Measurements from ENCODE around the gene TMEM130. TPM values are rescaled to one million over a fixed set of nuclear protein-coding genes. Genes with fewer than 3 reads are reported as not detected.
"Not testable (repeated sequence)": the region's sequence is repeated elsewhere in the genome, so short reads cannot be mapped to it uniquely, and the experiment has no call there.

The TMEM130 gene
- total RNA-seq, 1 donor from 2014 or later: 0.48 TPM

DNA sequence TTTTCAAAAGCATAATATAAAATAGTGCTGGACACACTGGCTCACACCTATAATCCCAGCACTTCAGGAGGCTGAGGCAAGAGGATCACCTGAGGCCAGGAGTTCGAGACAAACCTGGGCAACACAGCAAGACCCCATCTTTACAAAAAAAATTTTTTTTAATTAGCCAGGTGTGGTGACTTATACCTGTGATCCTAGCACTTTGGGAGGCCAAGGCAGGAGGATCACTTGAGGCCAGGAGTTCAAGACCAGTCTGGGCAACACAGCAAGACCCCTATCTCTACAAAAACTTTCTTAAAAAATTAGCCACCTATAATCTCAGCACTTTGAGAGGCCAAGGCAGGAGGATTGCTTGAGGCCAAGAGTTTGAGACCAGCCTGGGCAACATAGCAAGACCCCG lies 27.3 kb downstream of the TMEM130 start:
- not testable (repeated sequence) for DNase-seq (ENCODE audit: low spot score)

DNA sequence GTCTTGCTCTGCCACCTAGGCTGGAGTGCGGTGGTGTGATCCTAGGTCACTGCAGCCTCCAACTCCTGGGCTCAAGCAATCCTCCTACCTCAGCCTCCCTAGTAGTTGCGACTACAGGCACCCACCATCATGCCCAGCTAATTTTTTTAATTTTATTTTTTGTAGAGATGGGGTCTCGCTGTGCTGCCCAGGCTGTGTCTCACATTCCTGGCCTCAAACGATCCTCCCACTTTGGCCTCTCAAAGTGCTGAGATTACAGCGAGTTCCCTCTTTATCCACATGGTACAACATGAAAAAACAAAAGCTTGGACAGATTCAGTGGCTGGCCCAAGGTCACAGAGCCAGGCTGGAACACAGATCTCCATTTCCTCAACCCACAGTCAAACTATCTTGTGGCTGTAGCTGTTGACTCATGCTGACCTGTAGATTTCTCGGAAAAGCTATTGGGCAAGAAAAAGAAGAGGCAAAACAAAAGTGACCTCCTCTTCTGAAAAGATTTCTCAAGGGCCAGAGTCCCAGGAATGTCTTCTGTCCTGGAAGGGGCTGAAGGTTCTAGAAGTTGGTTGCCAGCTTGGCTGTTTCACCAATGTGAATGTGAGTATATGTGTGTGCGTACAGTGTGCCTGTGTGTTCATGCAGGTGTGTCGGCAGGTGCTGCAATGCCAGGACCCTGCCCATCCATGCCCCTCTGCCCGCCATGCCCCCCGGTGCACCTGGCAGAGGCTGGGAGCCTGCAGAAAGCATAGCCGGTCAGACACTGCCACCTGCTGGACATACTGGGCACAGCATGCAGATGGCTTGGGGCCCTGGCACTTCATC lies 28.4 kb downstream of the TMEM130 start:
- peak; percentile 44 for DNase-seq (ENCODE audit: low spot score)

DNA sequence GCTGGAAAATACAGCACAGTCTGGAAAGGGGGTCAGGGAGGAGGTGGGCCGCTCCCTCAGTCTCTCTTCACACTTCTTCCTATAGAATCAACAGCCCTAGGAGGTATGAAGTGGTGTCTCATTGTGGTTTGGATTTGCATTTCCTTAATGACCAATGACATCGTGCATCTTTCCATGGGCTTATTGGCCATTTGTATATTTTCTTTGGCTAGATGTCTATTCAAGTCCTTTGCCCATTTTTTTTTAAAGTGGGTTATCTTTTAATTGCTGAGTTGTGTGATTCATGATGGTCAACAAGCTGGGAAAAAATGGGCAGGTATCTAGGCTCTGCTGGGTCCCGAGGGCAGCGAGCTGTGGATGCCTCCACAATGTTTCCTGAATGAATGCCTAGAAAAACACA lies 29.1 kb downstream of the TMEM130 start:
- no peak for DNase-seq (ENCODE audit: low spot score)

DNA sequence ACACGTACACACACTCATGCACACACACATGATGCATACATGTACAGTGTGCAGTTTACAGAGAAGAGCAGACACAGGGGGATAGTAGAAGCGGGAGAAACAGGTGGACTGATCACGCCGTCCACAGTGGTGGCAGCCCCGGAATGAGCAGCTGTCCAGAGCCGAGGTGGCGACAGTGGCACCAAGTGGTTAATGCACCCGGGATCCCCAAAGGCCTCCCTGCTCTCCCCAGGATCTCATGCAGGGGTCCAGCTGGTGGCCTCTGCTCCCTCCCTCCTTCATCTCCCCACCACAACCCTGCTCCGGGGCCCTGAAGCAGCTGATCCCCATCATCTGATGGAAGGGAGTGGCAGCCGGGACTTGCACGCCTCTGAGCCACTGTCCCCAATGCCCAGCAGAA lies 29.7 kb downstream of the TMEM130 start:
- DNase-seq (ENCODE audit: low spot score): no peak

DNA sequence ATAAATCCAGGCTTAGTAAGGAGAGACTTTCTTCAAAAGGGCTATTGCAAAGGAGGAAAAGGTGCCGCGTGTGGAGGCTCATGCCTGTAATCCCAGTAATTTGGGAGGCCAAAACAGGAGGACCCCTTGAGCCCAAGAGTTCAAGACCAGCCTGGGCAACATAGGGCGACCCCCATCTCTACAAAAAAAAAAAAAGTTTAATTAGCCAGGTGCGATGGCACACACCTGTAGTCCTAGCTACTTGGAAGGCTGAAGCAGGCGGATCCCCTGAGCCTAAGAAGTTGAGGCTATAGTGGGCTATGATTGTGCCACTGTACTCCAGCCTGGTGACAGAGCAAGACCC lies 32.2 kb downstream of the TMEM130 start:
- DNase-seq (ENCODE audit: low spot score): no peak

DNA sequence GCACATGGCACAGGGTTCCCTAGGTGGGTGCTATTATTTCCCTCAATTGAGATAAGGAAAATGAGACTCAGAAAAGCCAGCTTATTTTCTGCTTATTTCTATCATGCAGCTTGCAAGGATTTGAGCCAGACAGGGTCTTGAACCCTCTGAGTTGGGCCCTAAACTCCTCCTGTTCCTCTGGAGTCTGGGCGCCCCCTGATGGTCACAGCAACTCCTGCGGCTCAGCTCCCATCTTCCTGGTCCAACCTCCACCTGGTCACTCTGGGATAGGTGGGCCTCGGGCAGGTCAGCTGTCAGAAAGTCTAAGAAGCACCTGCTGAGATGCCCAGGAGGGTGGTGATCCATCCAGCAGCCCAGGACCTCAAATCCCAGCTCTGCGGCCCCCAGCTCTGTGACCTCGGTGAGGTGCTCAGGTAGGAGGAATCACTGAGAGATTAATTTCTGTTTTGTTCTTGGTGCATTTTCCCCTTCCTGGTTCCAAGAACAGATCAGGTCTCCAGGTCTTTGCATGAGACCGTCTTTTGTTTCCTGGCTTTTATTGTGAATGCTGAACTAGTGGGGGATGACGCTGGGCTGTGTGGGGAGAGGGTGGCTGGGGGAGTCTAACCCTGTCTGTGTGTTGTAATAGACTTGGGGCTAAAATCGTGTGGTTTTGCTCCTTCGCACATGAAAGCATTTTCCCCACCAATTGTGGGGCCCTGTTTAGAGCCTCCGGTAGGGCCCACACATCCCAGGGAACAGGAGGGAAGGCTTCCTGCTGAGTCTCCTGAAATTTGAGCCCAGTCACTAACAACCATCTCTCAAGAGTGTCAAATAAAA lies 32.8 kb downstream of the TMEM130 start:
- peak; percentile 28 for DNase-seq (ENCODE audit: low spot score)

DNA sequence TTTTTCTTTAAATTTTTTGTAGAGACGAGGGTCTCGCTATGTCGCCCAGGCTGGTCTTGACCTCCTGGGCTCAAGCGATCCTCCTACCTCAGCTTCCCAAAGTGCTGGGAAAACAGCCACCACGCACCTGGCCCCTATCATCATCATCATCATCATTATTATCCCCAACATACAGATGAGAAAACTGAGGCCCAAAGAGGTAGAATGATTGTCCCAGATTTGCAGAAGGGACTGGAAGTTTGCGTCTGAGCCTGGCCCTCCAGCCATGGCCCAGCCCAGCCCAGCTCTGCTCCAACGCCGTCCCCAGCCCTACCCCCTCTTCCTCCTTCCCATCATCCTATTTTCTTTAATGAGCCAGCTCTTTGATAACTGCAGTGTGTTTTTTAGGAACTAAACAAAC lies 34.9 kb downstream of the TMEM130 start:
- no peak for DNase-seq (ENCODE audit: low spot score)

DNA sequence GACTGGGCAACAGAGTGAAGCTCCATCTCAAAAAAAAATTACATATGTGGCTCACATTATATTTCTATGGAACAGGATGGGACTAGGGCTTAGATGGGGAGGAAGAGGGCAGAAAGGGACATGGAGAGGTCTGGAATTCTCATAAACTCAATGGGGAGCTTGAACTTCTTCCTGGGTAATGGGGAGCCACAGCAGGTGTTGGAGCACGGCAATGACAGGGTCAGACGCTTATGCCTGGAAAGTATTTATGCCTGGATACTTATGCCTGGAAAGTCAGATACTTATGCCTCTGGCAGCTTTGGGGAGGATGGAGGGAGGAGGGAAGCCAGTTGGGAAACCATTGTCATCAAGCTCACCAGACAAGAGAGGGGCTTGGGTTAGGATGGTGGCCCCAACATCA lies 36.8 kb downstream of the TMEM130 start:
- DNase-seq (ENCODE audit: low spot score): no peak

DNA sequence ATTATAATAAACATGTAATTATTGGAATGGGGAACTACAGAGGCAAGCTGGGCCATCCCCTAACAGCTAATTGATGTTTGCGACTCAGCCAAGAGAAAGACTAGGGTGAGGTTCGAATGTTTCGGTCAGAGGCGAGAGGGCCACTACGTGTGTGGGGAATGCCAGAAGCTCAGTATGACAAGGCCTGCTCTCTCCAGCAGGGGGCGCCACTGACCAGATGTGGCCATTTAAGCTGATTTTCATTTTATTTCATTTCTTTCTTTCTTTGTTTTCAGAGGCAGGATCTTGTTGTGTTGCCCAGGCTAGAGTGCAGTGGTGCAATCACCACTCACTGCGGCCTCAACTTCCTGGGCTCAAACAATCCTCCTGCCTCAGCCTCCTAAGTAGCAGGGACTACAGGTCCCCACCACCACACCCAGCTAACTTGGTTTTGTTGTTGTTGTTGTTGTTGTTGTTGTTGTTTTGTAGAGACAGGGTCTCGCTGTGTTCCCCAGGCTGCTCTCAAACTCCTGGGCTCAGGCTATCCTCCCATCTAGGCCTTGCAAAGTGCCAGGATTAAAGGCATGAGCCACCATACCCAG lies 38.1 kb downstream of the TMEM130 start:
- DNase-seq (ENCODE audit: low spot score): no peak

DNA sequence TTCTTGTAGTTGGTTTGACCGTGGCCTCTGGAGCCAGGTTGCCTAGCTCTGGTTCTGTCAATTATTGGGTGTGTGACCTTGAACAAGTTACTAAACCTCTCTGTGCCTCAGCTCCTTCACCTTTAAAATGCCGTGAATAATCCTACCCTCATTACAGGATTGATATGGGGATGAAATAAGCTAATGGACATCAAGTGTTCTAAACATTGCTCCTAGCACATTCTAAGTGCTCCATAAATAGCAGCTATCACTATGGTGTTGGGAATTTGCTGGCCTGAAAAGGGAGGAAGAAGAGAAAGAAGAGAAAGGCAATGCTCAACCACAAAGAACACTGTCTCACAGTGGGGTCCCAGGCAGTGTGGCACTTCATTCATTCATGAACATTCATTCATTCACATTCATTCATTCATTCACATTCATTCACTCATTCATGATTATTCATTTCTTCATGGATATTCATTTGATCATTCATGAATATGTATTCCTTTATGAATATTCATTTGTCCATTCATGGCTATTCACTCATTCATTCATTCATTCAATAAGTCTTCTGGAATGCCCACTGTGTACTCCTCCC lies 38.8 kb downstream of the TMEM130 start:
- no peak for DNase-seq (ENCODE audit: low spot score)

DNA sequence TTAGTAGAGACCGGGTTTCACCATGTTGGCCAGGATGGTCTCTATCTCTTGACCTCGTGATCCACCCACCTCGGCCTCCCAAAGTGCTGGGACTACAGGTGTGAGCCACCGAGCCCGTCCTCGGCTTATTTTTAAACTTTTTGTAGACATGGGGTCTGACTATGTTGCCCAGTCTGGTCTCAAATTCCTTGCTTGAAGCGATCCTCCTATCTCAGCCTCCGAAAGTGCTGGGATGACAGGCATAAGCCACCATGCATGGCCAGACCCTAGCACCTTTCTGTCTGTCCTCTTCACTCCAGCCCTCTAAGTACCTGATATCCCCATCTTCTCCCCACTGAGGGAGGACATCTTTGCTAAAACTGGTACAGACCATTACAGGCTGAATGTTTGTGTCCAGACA lies 41.4 kb downstream of the TMEM130 start:
- DNase-seq (ENCODE audit: low spot score): no peak

DNA sequence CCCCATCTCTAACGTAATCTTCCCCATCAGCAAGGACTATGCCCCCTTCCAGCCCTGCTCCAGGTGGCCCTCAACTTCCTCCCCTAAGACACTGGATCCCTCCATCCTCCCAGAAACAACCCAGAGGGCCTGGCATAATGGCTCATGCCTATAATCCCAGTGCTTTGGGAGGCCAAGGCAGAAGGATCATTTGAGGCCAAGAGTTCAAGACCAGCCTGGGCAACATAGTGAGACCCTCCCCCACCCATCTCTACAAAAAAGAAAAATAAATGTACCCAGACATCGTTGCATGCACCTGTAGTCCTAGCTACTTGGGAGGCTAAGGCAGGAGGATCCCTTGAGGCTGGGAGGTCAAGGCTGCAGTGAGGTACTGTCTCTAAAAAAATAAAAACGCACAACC lies 42.6 kb downstream of the TMEM130 start:
- DNase-seq (ENCODE audit: low spot score): no peak

DNA sequence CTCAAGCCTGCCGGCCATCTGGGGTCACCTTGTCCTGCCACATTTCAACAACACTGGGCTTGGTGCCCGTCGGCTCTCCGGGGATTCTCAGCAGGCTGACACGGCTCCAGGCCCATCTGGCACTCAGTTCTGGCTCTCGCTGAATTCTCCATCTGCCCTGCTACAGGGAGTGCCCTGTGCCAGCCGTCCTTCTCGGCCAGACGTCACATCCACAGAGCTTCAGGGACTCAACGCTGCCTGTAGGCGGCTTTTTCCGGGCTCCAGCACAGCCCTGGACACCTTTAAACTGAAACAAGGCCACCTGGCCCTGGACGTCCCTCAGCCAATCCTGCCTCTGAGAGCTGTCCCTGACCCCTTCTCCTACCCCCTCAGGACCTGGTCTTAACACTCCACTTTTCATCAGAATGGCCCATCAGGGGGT lies 43.0 kb downstream of the TMEM130 start:
- no peak for DNase-seq (ENCODE audit: low spot score)

DNA sequence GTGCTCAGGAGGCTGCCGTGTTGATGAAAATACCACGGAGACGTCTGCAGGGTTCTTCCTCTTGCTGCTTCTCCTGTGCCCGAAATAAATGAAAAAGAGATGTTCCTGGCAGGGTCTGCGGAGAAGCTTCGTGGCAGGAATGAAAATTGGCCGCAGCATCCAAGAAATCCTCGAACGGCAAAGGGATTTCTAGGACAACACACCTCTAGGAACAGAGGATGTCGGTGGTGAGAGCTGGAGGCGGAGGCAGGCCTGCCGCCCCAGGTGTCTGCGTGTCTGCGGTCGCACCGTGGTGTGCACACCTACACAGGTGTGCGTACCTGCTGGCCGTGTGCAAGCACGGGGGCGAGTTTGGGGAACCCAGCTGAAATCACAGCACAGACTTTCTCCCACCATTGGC lies 43.4 kb downstream of the TMEM130 start:
- DNase-seq (ENCODE audit: low spot score): no peak

DNA sequence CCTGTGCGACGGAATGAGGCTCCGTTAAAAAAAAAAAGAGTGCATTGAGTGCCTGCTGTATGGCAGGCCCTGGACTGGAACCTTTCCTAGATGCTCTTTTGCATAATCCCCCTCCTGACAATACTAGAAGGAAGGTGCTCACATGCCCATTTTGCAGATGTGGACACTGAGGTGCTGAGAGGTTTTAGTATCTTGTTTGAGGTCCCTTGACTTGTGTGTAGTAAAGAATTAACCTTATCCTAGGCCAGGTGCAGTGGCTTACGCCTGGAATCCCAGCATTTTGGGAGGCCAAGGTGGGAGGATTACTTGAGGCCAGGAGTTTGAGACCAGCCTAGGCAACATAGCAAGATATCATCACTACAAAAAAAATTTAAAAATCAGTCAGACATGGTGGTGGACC lies 46.6 kb downstream of the TMEM130 start:
- DNase-seq (ENCODE audit: low spot score): no peak

DNA sequence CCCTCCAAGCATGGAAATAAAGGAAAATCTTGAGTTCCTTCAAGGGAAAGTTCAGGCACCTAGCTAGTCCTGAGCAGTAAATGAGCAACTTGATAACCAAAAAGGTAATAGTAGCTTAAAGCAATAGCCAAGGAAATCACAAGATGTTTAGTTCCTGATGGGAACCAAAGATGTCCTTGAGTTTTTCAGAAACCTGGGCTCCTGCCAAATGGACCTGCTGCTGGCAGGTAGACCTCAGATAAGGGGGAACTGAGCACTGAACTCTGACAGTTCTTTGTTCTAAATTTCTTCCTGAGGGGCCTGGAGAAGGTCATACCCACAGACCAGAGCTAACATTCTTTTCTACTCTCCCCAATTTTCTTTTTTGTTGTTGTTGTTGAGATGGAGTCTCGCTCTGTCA lies 48.5 kb downstream of the TMEM130 start:
- no peak for DNase-seq (ENCODE audit: low spot score)

DNA sequence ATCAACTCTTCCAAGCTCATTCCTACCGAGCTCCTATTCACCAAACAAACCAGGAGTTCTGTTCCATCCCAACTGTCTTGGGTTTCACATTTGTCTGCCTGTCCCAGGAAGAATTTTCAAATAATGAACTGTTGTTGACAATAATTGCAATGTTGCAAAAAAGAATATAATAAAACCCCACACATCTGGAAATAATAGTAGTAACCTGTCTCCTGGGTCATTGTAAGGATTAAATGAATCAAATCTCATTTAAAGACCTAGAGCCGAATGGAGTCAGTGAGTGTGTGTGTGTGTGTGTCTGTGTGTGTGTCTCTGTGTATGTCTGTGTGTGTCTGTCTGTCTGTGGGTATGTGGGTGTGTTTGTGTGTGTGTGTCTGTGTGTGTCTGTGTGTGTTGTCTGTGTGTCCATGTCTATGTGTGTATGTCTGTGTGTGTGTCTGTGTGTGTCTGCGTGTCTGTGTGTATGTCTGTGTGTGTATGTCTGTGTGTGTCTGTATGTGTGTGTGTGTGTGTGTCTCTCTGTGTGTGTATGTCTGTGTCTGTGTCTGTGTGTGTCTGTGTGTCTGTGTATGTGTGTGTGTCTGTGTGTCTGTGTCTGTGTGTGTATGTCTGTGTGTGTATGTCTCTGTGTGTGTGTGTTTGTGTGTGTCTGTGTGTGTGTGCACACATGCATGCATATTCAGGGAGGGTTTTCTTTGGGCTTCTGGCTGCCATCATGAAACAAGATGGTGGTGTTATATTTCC lies 52.7 kb downstream of the TMEM130 start:
- DNase-seq (ENCODE audit: low spot score): no peak

DNA sequence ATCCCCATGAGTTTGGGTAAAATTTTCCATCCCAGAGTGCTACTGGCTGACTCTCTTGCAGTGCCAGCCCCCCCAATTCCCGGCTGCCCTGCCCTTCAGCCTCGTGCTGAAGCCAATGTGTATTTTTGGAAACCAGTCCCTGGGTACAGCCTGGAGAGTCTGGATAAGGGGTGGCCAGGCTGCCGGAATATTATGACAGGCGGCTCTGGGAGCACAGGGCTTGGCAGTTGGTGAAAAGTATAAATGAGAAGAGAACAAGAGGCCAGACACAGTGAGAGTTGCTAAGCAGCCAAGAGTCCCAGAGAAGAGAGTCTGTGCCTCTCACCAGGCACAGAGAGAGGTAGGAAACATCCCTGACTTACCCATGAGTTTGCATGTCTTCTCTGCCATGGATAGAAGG lies 53.6 kb downstream of the TMEM130 start:
- DNase-seq (ENCODE audit: low spot score): no peak

DNA sequence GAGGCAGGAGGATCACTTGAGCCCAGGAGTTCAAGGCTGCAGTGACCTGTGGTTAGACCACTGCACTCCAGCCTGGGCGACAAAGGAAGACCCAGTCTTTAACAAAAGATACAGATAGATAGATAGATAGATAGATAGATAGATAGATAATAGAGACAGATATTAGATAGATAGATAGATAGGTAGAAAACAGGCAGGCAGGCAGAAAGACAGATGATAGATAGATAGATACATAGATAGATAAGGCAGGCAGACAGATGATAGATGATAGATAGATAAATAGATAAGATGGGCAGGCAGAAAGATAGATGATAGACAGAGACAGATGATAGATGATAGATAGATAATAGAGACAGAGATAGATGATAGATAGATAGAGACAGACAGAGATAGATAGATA lies 54.5 kb downstream of the TMEM130 start:
- DNase-seq (ENCODE audit: low spot score): no peak

DNA sequence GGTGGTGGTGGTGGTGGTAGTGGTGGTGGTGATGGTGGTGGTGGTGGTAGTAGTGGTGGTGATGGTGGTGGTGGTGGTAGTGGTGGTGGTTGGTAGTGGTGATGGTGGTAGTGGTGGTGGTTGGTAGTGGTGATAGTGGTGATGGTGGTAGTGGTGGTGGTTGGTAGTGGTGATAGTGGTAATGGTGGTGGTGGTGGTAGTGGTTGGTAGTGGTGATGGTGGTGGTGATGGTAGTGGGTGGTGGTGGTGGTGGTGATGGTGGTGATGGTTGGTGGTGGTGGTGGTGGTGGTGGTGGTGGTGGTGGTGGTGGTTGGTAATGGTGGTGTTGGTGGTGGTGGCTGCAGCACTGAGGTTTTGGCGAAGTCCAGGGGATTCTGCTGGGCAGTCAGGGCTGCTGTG lies 58.5 kb downstream of the TMEM130 start:
- DNase-seq (ENCODE audit: low spot score): no peak

DNA sequence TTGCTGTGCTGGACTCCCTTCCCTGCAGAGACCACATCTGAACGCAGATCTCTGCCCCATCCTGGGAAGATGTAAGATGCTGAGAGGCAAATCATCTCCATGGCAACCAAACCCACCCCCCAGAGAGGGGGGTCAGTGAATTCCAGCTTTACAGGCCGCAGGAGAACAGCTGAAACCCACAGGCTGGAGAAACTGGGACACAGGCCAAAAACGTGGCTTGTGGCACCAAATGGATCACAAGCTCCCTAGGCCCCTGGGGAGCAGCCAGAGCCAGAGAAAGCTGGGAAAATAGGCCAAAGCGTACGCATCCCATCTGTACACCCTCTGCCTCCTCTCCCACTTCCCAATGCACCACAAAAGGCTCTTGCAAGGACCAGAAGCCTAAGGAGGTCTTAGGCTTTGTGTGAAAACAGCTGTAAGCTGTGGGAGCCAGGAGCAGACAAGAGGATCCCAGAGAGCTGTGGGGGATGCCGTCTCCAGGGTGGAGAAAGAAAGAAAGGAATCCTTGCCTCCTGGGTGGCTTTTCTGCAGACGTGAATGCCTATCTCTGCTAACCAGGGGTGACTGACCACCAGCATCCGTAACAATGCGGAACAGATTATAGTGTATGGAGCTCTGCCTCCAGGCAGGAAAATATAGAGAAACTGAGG lies 59.5 kb downstream of the TMEM130 start:
- DNase-seq (ENCODE audit: low spot score): peak; percentile 14

All from umbilical cord (tissue), 2 donors.